ENCODE results near the gene MAGI3.

- TF ChIP-seq, protein P1, sequence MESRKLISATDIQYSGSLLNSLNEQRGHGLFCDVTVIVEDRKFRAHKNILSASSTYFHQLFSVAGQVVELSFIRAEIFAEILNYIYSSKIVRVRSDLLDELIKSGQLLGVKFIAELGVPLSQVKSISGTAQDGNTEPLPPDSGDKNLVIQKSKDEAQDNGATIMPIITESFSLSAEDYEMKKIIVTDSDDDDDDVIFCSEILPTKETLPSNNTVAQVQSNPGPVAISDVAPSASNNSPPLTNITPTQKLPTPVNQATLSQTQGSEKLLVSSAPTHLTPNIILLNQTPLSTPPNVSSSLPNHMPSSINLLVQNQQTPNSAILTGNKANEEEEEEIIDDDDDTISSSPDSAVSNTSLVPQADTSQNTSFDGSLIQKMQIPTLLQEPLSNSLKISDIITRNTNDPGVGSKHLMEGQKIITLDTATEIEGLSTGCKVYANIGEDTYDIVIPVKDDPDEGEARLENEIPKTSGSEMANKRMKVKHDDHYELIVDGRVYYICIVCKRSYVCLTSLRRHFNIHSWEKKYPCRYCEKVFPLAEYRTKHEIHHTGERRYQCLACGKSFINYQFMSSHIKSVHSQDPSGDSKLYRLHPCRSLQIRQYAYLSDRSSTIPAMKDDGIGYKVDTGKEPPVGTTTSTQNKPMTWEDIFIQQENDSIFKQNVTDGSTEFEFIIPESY (IDR thresholded peaks at IDR 0.05): no peak
- TF ChIP-seq, protein P2, sequence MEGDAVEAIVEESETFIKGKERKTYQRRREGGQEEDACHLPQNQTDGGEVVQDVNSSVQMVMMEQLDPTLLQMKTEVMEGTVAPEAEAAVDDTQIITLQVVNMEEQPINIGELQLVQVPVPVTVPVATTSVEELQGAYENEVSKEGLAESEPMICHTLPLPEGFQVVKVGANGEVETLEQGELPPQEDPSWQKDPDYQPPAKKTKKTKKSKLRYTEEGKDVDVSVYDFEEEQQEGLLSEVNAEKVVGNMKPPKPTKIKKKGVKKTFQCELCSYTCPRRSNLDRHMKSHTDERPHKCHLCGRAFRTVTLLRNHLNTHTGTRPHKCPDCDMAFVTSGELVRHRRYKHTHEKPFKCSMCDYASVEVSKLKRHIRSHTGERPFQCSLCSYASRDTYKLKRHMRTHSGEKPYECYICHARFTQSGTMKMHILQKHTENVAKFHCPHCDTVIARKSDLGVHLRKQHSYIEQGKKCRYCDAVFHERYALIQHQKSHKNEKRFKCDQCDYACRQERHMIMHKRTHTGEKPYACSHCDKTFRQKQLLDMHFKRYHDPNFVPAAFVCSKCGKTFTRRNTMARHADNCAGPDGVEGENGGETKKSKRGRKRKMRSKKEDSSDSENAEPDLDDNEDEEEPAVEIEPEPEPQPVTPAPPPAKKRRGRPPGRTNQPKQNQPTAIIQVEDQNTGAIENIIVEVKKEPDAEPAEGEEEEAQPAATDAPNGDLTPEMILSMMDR (IDR thresholded peaks at IDR 0.05; ENCODE audit: low read depth, low read length, missing input control): no peak
- TF ChIP-seq, protein P3, sequence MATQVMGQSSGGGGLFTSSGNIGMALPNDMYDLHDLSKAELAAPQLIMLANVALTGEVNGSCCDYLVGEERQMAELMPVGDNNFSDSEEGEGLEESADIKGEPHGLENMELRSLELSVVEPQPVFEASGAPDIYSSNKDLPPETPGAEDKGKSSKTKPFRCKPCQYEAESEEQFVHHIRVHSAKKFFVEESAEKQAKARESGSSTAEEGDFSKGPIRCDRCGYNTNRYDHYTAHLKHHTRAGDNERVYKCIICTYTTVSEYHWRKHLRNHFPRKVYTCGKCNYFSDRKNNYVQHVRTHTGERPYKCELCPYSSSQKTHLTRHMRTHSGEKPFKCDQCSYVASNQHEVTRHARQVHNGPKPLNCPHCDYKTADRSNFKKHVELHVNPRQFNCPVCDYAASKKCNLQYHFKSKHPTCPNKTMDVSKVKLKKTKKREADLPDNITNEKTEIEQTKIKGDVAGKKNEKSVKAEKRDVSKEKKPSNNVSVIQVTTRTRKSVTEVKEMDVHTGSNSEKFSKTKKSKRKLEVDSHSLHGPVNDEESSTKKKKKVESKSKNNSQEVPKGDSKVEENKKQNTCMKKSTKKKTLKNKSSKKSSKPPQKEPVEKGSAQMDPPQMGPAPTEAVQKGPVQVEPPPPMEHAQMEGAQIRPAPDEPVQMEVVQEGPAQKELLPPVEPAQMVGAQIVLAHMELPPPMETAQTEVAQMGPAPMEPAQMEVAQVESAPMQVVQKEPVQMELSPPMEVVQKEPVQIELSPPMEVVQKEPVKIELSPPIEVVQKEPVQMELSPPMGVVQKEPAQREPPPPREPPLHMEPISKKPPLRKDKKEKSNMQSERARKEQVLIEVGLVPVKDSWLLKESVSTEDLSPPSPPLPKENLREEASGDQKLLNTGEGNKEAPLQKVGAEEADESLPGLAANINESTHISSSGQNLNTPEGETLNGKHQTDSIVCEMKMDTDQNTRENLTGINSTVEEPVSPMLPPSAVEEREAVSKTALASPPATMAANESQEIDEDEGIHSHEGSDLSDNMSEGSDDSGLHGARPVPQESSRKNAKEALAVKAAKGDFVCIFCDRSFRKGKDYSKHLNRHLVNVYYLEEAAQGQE (IDR thresholded peaks at IDR 0.05): no peak
Observed at GRCh38 chr1:113630340-113631327, 240.3 kb downstream of the MAGI3 start.

All from liver (tissue), 2 donors.